KMS-11 (cell line): ENCODE measurements around the gene SPRED2.
A peak's percentile ranks its signal among the peaks of the same experiment; 100 is the strongest.

ENCODE experiments used
- H2AFZ ChIP-seq: fragments of 200-600 bp; sonication (generic); 2 replicates; pipeline ENCODE4 v1.6.1; 2016; ENCODE audit warnings: antibody characterized with exemption, mixed run types, low read depth
- H3K27ac ChIP-seq: fragments of 200-600 bp; sonication (generic); 2 replicates; pipeline ENCODE4 v1.6.1; 2016; ENCODE audit warnings: mild to moderate bottlenecking, mixed run types
- H3K27me3 ChIP-seq: fragments of 200-600 bp; sonication (generic); 2 replicates; pipeline ENCODE4 v1.6.1; 2017; ENCODE audit warnings: mild to moderate bottlenecking, low read depth, mixed run types, moderate library complexity; ENCODE audit not compliant: insufficient read depth
- H3K36me3 ChIP-seq: fragments of 200-600 bp; sonication (generic); 2 replicates; pipeline ENCODE4 v1.6.1; 2017; ENCODE audit warnings: mild to moderate bottlenecking, mixed run types; ENCODE audit not compliant: insufficient read depth
- H3K4me1 ChIP-seq: fragments of 200-600 bp; sonication (generic); 2 replicates; pipeline ENCODE4 v1.6.1; 2016; ENCODE audit warnings: mild to moderate bottlenecking, low read depth, mixed run types; ENCODE audit not compliant: poor library complexity, severe bottlenecking
- H3K4me2 ChIP-seq: fragments of 200-600 bp; sonication (generic); 2 replicates; pipeline ENCODE4 v1.7.0; 2016; ENCODE audit warnings: mild to moderate bottlenecking, mixed run types
- H3K4me3 ChIP-seq: fragments of 200-600 bp; sonication (generic); IDR thresholded peaks from 2 replicates; pipeline ENCODE4 v1.6.1; 2017; ENCODE audit warnings: low read depth, low read length, mixed read lengths; ENCODE audit not compliant: insufficient read depth
- H3K79me2 ChIP-seq: fragments of 200-600 bp; sonication (generic); 2 replicates; pipeline ENCODE4 v1.6.1; 2016; ENCODE audit warnings: low read depth, mixed run types; ENCODE audit not compliant: insufficient read depth
- H3K9ac ChIP-seq: fragments of 200-600 bp; sonication (generic); 2 replicates; pipeline ENCODE4 v1.6.1; 2016; ENCODE audit warnings: mild to moderate bottlenecking, mixed run types
- H4K20me1 ChIP-seq: fragments of 200-600 bp; sonication (generic); 2 replicates; pipeline ENCODE4 v1.6.1; 2016; ENCODE audit warnings: mild to moderate bottlenecking, mixed run types; ENCODE audit not compliant: insufficient read depth
- CTCF ChIP-seq: fragments of 200-600 bp; sonication (generic); conservative IDR thresholded peaks from 2 replicates; pipeline ENCODE4 v1.6.1; 2017; ENCODE audit warnings: low read depth, mild to moderate bottlenecking, antibody characterized with exemption, low read length, moderate library complexity, mixed read lengths

SPRED2 gene

GRCh38 chr2:65413106-65413505 lies 19.3 kb downstream of the SPRED2 start:
- H3K9ac ChIP-seq = no peak overlapping the region
- no peak overlapping the region for H2AFZ ChIP-seq
- no peak for TF ChIP-seq CTCF
- H3K79me2 ChIP-seq = peaks cover 95% of the 10 kb centered on the region
- H3K36me3 ChIP-seq = no peaks in the 10 kb centered on the region
- no peak overlapping the region for H3K27ac ChIP-seq
- no peaks in the 10 kb centered on the region for H3K27me3 ChIP-seq
- peaks cover 5% of the 10 kb centered on the region; the same call in 1 of the 2 replicates for H4K20me1 ChIP-seq
- no peak overlapping the region for H3K4me3 ChIP-seq
- no peak overlapping the region for H3K4me2 ChIP-seq
- peaks cover 42% of the 10 kb centered on the region for H3K4me1 ChIP-seq

GRCh38 chr2:65411056-65411795 lies 21.2 kb downstream of the SPRED2 start:
- H4K20me1 ChIP-seq = peaks cover 4% of the 10 kb centered on the region; the same call in 1 of the 2 replicates
- no peaks in the 10 kb centered on the region for H3K27me3 ChIP-seq
- no peak overlapping the region for H3K4me2 ChIP-seq
- no peaks in the 10 kb centered on the region for H3K36me3 ChIP-seq
- TF ChIP-seq CTCF = no peak
- H3K79me2 ChIP-seq = peaks cover 97% of the 10 kb centered on the region
- H3K9ac ChIP-seq = no peak overlapping the region
- no peak overlapping the region for H2AFZ ChIP-seq
- peaks cover 42% of the 10 kb centered on the region for H3K4me1 ChIP-seq
- no peak overlapping the region for H3K4me3 ChIP-seq
- H3K27ac ChIP-seq = no peak overlapping the region

GRCh38 chr2:65409045-65409444 lies 23.4 kb downstream of the SPRED2 start:
- H3K36me3 ChIP-seq = no peaks in the 10 kb centered on the region
- no peak overlapping the region for H3K27ac ChIP-seq
- no peaks in the 10 kb centered on the region for H3K27me3 ChIP-seq
- peaks cover 34% of the 10 kb centered on the region for H3K4me1 ChIP-seq
- H4K20me1 ChIP-seq = peaks cover 7% of the 10 kb centered on the region
- H3K4me3 ChIP-seq = no peak overlapping the region
- no peak overlapping the region for H2AFZ ChIP-seq
- H3K4me2 ChIP-seq = no peak overlapping the region
- no peak overlapping the region for H3K9ac ChIP-seq
- H3K79me2 ChIP-seq = peaks cover 97% of the 10 kb centered on the region
- no peak for TF ChIP-seq CTCF

- TF ChIP-seq CTCF = no peak
- no peak overlapping the region for H3K4me3 ChIP-seq
- peaks cover 34% of the 10 kb centered on the region for H3K4me1 ChIP-seq
- peaks cover 97% of the 10 kb centered on the region for H3K79me2 ChIP-seq
- no peak overlapping the region for H3K9ac ChIP-seq
- H2AFZ ChIP-seq = no peak overlapping the region
- H3K36me3 ChIP-seq = no peaks in the 10 kb centered on the region
- H3K27me3 ChIP-seq = no peaks in the 10 kb centered on the region
- H4K20me1 ChIP-seq = peaks cover 7% of the 10 kb centered on the region
- no peak overlapping the region for H3K27ac ChIP-seq
- H3K4me2 ChIP-seq = peak overlapping the region; percentile 36; the same call in 1 of the 2 replicates
Measured at GRCh38 chr2:65407240-65407639, 25.2 kb downstream of the SPRED2 start.
